ENCODE data around the gene CEP72.

CEP72 gene

GRCh38 chr5:639584-640213 is 27.6 kb downstream of the CEP72 start:
- DNase-seq: no peak

GRCh38 chr5:640461-641330 is 28.6 kb downstream of the CEP72 start:
- no peak for DNase-seq

- no peak for DNase-seq
Observed at GRCh38 chr5:641331-641765, 29.2 kb downstream of the CEP72 start.

- DNase-seq: no peak
Observed at GRCh38 chr5:642481-642880, 30.3 kb downstream of the CEP72 start.

GRCh38 chr5:643351-643801 is 31.2 kb downstream of the CEP72 start:
- DNase-seq: no peak

- no peak for DNase-seq
Observed at GRCh38 chr5:643811-644271, 31.7 kb downstream of the CEP72 start.

- no peak for DNase-seq
Observed at GRCh38 chr5:644509-644908, 32.4 kb downstream of the CEP72 start.

GRCh38 chr5:644971-645370 is 32.8 kb downstream of the CEP72 start:
- no peak for DNase-seq

- no peak for DNase-seq
Observed at GRCh38 chr5:645421-645820, 33.3 kb downstream of the CEP72 start.

GRCh38 chr5:646396-647201 is 34.5 kb downstream of the CEP72 start:
- DNase-seq: no peak

GRCh38 chr5:647311-647710 is 35.2 kb downstream of the CEP72 start:
- DNase-seq: no peak

- no peak for DNase-seq
Observed at GRCh38 chr5:647727-648126, 35.6 kb downstream of the CEP72 start.

GRCh38 chr5:651296-652022 is 39.3 kb downstream of the CEP72 start:
- no peak for DNase-seq

GRCh38 chr5:652023-652515 is 39.9 kb downstream of the CEP72 start:
- DNase-seq: no peak

GRCh38 chr5:652773-653350 is 40.7 kb downstream of the CEP72 start:
- no peak for DNase-seq

GRCh38 chr5:654071-654778 is 42.1 kb downstream of the CEP72 start:
- no peak for DNase-seq

- no peak for DNase-seq
Observed at GRCh38 chr5:655406-655805, 43.3 kb downstream of the CEP72 start.

GRCh38 chr5:657570-657969 is 45.4 kb downstream of the CEP72 start:
- no peak for DNase-seq

GRCh38 chr5:658103-658502 is 46.0 kb downstream of the CEP72 start:
- no peak for DNase-seq

- no peak for DNase-seq
Observed at GRCh38 chr5:659496-660263, 47.5 kb downstream of the CEP72 start.
